Coronary artery (tissue), 2 donors: ENCODE data around the gene AFF3.

Source experiments
- DNase-seq: peaks from one replicate; pipeline ENCODE4 v3.0.0-alpha.2; 2017; ENCODE audit warnings: low spot score
- H3K27ac ChIP-seq, 2 donors: fragments of 200-600 bp; sonication (generic); one replicate each; pipeline ENCODE4 v1.5.1; 2016 to 2019
- H3K4me3 ChIP-seq: fragments of 200-600 bp; sonication (generic); 2 replicates; pipeline ENCODE4 v1.5.1; 2016; ENCODE audit warnings: mild to moderate bottlenecking, moderate library complexity
- TF ChIP-seq, protein P1 (sequence below): fragments of 200-600 bp; sonication (generic); IDR thresholded peaks from one replicate; pipeline ENCODE4 v1.5.1; 2019; ENCODE audit warnings: antibody characterized with exemption

The AFF3 gene

DNA sequence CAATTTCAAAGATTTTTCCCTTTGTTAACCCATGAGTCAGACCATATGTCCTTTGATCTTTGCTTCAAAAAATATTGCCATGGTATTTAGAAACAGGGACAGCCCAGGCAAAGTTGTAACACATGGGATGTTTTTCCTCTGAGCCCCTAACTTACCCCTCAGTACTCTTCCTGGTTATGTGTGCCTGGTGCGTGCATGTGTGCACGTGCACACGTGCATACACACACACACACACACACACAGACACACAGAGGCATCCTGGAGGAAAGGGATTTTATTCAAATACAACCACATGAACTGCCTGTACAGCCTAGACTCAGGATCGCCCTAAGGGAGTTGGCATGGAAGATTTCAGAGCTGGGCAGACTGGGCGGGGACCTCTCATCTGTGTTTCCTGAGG lies 5.1 kb downstream of the AFF3 start:
- Histone ChIP-seq H3K27ac (no peak overlapping the region), H3K4me3 (no peak overlapping the region)
- DNase-seq = no peak
- TF ChIP-seq, protein P1, sequence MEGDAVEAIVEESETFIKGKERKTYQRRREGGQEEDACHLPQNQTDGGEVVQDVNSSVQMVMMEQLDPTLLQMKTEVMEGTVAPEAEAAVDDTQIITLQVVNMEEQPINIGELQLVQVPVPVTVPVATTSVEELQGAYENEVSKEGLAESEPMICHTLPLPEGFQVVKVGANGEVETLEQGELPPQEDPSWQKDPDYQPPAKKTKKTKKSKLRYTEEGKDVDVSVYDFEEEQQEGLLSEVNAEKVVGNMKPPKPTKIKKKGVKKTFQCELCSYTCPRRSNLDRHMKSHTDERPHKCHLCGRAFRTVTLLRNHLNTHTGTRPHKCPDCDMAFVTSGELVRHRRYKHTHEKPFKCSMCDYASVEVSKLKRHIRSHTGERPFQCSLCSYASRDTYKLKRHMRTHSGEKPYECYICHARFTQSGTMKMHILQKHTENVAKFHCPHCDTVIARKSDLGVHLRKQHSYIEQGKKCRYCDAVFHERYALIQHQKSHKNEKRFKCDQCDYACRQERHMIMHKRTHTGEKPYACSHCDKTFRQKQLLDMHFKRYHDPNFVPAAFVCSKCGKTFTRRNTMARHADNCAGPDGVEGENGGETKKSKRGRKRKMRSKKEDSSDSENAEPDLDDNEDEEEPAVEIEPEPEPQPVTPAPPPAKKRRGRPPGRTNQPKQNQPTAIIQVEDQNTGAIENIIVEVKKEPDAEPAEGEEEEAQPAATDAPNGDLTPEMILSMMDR = no peak

DNA sequence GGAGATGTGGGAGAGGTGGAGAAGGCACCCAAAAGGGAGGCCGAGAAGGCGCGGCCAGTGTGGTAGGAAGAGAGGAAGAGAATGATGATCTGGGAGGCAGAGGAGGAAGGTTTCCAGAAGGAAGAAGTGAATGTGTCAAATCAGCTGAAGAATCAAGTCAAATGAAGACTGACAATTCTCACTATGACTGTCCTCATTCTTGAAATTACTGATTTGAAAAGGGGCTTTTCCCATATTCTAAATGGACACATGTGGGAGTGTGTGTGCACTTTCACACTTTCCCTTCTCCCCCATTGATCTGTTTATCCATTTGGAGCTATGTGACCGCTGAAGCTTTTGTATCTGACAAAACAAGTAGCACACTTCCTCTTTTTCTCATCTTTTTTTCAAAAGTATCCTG lies 6.1 kb downstream of the AFF3 start:
- TF ChIP-seq, protein P1 = no peak

DNA sequence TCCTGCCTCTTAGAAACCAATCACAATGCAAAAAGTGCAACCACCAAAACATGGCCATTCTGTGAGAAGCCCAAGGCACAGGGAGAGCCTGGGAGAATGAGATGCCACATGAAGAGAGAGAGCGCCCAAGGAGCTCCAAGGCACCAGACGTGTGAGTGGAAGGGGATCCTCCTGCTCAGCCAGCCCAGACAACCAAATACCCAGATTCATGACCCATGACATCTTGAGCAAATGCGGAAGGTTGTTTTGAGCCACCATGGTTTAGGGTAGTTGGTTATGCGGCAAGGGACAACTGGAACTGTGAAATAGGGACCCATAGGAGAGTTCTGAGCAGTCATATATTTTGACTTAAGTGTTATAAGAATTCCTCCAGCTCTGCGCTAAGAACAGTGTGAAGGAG lies 7.0 kb downstream of the AFF3 start:
- H3K4me3 ChIP-seq = no peak overlapping the region
- DNase-seq = no peak
- TF ChIP-seq, protein P1 = no peak
- H3K27ac ChIP-seq = no peak overlapping the region

More for the DNA sequence above, 6.1 kb downstream of the AFF3 start:
- Histone ChIP-seq H3K27ac (no peak overlapping the region), H3K4me3 (no peak overlapping the region)
- no peak for DNase-seq

DNA sequence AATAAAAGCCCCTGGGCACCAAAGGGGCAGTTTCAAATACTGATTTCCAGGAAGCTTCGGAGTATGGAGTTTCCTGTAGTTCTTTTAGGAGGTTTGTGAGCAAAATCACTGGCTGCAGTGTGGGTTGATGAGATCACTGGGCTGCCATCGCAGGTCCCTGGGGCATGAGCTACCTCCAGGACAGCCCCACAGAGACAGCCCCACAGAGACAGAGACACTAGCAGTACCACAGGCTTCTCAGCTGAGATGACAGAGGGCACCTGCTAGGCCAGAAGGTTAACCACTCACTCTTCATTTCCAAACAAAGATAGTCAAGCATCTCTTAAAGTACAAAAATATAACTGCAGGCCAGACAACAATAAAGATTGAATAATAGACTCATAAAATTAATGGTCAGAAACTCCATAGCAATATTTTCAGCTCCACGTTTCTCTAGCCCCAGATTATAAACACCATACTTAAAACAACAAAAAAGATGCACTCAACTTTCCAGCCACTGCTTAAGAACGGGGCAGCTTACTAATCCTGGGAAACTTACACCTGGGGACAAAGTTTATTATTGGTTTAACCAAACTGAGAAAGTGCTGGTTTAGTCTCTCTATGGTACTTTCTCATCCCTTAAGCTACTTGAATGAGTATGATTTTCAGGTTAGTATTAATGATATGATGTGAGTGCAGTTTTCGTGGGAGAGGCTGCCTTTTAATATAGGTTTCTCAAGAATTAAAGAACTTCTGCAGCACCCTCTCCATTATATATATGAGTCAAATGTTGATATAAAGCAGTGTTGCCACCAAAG lies 11.6 kb downstream of the AFF3 start:
- DNase-seq = no peak
- no peak overlapping the region for H3K27ac ChIP-seq
- no peak overlapping the region for H3K4me3 ChIP-seq
- TF ChIP-seq, protein P1 = no peak

DNA sequence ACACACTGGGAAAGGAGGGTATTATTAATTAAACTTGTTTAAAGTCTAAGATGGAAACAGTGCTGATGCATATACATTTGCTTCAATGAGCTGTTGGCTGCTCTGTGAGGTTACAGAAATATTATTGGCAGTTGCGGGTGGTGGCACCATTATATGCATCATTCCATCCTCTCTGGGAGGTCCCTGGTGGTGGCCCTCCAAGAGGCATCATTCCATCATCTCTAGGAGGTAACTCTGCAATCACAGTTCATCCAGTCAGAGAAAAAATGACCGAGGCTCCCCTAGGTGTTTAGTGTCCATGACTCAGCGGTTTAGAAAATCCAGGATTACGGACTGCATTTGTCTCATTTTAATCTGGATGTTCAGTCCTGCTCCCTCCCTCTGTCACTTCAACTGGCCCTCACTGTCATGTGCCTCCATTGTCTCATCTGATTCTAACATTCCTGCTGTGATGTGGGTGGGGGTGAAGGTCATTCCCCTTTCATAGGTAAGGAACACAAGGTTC lies 15.4 kb downstream of the AFF3 start:
- TF ChIP-seq, protein P1 = no peak

DNA sequence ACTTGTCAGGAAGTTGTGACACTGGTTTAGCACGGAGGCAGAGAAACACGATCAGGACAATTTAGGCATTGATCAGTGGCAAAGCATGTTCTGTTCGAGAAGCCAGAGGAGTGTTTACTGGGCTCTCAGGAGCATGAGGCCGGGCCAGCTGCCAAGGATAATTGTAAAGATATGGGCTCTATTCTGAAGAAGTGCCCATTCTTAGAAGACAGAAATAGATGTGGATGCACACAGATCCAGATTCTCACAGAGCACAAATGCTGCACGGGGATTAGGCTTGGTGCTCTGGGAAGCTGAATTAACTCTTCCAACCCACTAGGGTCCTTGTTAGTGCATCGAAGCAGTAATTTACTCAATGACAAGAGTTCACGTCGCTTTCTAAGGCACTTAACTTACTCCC lies 16.2 kb downstream of the AFF3 start:
- Histone ChIP-seq H3K4me3 (no peak overlapping the region), H3K27ac (no peak overlapping the region)
- TF ChIP-seq, protein P1 = no peak
- DNase-seq = no peak

More for the DNA sequence above, 15.4 kb downstream of the AFF3 start:
- DNase-seq = no peak
- Histone ChIP-seq H3K27ac (no peak overlapping the region), H3K4me3 (no peak overlapping the region)

DNA sequence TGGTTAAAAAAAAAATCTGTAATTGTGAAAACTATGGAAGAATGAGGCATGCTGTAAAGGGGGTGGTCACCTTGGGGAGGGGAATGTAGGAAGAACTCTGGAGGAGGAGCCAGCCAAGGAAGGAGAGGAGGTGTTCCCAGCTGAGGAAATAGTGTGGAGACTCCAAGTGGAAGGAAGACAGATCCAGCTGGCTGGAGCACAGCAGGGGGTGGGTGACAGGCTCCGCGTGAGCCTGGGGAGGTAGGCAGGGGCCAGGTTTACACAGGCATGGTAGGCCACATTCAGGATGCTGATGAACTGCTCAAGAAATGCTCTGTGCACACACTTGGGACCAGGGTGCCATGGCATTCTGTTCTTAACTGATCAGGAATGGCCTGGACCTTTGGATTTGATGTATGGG lies 16.8 kb downstream of the AFF3 start:
- Histone ChIP-seq H3K4me3 (no peak overlapping the region), H3K27ac (no peak overlapping the region)
- DNase-seq = no peak
- TF ChIP-seq, protein P1 = no peak
